NCI-H187 (cell line): Measurements from ENCODE around the gene RAPGEF5.

Source experiments
- DNase-seq, 2 experiments: peaks; one replicate each; lab custom pipeline; 2025; lab: John Stamatoyannopoulos, UW

The RAPGEF5 gene

GRCh38 chr7:22219036-22219435 lies 137.9 kb downstream of the RAPGEF5 start:
- no peak for DNase-seq

- DNase-seq = no peak
Observed at GRCh38 chr7:22216832-22217475, 140.0 kb downstream of the RAPGEF5 start.

DNA sequence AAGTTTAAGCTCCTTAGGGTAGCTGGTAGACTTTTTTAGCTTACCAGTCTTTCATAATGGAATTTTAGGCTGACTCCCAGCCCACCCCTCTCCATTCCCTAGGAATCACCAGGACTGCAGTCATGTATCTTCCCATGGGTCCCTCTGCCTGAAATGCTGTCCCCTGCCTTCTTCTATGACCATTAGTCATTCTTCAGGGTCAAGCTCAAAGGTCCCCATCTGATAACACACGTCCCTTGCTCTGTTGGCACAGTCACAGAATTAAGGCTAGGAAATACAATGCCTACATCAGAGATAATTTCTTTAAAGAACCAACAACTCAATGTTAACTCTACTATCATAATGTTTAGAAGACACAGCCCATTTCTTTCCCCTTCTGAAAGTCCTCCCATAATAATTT lies 140.6 kb downstream of the RAPGEF5 start:
- no peak for DNase-seq

GRCh38 chr7:22214000-22214399 lies 143.0 kb downstream of the RAPGEF5 start:
- no peak for DNase-seq

- DNase-seq = no peak
Observed at GRCh38 chr7:22213081-22213480, 143.9 kb downstream of the RAPGEF5 start.

DNA sequence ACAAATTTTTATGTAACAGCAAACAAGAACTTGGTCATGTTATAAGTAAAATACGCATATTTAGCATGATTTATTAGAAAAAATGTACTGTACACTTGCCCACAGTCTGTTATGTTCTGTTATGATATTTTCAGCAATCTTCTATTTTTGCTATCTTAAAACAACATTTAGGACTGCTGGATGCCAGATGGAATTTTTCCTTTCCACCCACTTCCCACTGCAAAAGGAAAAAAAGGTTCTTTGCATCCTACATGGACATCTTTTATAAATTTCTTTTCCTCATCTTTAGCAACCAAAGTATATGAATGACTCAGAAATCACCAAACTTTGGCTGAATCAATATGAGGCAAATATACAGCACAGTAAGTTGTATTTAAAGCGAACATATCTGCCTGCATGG lies 146.0 kb downstream of the RAPGEF5 start:
- no peak for DNase-seq

- DNase-seq = no peak
Observed at GRCh38 chr7:22210355-22210754, 146.6 kb downstream of the RAPGEF5 start.

DNA sequence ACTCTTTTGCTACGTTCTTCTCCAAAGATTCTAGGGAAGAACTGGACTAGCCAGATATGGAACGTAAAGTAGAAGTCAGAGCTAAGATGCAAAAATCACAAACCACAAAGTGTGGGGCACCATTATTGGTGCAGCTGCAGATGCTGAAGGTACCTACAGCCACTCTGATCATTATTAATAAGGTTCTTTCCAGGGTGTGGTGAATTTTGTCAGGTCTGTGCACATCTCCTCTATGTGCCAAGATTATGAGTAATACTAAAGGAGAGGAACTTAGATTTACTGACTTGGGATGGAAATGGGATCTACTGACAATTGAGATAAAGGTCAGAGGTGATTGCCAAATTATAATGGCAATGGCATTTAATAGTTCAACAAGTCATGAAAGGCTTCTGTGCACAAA lies 148.2 kb downstream of the RAPGEF5 start:
- no peak for DNase-seq

DNA sequence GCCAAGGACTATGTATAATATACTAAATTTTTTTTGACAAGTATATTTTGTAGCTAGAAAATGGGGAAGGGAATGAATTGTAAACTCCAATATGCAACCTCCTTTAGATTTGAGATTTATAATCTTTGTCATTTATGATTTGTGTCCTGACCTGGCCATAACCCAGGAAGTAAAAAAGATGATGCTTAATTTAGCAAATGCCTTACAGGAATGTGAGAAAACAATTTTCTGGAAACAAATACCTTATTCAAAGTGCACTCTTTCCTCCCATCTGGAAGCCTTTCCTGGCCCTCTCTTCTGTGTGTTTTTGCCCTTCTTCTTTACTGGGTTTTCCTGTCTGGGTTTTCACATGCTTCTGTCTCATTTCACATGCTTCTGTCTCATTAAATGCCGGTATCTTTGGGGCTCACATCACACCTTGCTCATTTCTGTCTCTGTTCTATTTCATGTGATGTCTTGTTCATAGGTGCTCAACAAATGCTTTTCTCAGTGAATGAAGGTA lies 149.2 kb downstream of the RAPGEF5 start:
- DNase-seq = no peak

- no peak for DNase-seq
Observed at GRCh38 chr7:22205631-22206030, 151.3 kb downstream of the RAPGEF5 start.

DNA sequence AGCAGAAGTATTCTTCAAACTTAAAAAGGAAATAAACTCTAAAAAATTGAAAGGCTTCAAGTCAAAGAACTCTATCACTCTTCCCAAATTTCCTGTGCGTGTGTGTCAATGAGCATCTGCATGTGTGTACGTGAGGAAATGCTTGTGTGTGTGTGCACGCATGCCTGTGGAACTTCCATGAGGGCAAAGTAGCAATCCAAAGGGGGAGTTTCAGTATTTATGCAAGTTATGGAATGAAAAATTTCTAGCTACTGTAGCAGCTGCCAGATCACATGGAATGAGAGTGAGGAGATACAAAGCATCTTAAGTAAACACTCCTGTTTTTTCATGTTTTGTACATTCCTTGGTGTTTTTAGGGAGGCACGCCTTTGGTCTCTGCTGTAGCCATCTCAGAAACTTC lies 152.6 kb downstream of the RAPGEF5 start:
- DNase-seq = no peak

DNA sequence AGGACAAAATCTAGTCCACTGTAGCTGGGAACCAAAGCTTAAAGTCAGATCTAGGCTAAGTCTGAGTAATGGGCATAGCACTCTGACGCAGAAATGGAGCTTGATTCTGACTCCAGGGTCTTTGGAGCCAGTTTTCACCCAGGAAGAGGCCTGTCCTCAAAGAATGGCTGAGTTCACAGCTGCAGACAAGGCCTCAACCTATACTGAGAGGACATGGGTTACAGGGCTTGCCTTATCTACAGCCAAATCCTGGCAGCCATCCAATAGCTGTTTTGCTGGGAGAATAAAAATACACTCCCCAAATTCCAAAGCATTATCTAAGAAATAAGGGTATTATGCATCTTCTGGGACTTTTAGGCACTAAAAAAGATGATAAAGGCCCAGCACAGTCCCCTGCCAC lies 154.8 kb downstream of the RAPGEF5 start:
- DNase-seq = no peak

GRCh38 chr7:22201186-22201880 lies 155.6 kb downstream of the RAPGEF5 start:
- DNase-seq = no peak

DNA sequence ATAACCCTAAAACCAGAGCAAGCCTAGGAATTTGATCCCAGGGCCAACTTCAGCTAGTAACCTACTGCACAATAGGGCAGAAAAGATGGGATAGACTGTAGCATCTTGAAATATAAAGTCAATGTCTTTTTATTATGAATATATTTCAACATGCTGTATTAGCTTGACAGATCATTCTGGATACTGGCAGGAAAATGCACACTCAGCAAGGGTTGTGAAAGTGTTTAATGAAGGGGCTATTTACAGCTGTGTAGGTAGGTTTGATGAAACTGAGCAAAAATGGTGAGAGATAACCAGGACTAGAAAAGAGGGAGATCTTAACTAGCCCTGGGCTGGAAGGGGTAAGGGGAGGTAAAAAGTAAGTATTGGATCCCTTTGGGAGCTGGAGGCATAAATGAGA lies 156.2 kb downstream of the RAPGEF5 start:
- DNase-seq = no peak

- DNase-seq = no peak
Observed at GRCh38 chr7:22200238-22200637, 156.7 kb downstream of the RAPGEF5 start.

- no peak for DNase-seq
Observed at GRCh38 chr7:22197376-22197775, 159.6 kb downstream of the RAPGEF5 start.

- DNase-seq = no peak
Observed at GRCh38 chr7:22196429-22196828, 160.5 kb downstream of the RAPGEF5 start.

DNA sequence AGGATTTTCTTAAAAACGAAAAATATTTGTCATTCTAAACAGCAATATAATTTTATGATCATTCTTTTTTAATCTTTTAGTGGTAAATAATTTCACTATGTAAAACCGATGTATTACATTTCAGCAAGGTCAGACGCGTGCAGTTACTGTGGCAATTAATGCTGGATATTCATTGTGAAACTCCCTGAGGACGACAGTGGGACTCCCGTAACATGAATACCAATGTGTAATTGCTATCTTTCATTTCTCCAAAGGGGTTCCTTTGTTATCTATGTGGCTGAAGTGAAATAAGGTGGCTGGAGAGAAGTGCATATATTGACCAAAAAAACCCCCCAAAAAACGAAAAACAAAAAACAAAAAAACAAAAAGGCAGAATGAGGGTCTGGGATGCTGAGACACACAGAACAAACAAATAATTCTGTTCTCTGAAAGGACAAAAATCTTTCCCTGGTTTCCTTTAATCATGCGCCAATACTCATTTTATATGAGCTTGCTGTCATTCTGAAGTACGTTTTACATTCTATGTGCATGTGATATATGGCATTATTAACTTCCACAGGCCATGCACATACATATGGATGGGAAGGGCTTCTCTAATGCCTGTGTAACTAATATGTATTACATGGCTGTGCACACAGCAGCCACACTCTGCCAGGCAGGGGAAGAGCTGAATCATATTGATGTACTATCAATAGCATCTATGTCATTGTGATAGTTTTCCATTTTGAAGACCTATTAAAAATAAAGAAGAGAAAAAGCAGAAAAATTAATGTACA lies 161.4 kb downstream of the RAPGEF5 start:
- DNase-seq = no peak

GRCh38 chr7:22194658-22195273 lies 162.2 kb downstream of the RAPGEF5 start:
- DNase-seq = no peak

DNA sequence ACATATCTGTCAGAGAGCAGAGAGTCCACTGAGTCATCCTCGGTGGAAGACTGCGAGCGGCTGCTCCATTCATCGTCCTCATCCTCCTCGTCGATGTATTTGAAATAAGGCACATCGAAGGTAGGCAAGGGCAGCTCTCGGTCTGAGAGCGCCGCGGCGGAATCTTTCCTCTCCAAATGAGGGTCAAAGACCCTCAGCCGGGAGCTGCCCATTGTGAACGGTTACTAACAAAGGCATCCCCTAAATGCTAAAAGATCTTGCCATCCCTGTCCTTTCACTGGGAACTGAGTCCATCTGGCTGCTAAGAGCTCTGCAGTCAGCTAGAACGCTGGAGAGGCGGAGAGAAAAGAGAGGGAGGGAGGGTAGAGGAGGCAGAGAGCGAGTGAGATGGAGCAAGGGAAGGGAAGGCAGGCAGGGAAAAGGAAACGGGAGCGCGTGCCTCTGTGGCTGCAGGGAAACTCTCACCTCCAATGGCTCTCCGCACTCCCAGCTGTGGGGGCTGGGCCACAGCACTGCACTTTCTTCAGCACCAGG lies 163.4 kb downstream of the RAPGEF5 start:
- no peak for DNase-seq

GRCh38 chr7:22192801-22193200 lies 164.2 kb downstream of the RAPGEF5 start:
- DNase-seq = no peak

GRCh38 chr7:22190736-22191135 lies 166.2 kb downstream of the RAPGEF5 start:
- no peak for DNase-seq
